Measurements from ENCODE around the gene DUSP7. TPM values are rescaled to one million over a fixed set of nuclear protein-coding genes. Genes with fewer than 3 reads are reported as not detected.

The DUSP7 gene
- total RNA-seq, 1 experiment from 2014 or later, result 16.6 TPM

DNA sequence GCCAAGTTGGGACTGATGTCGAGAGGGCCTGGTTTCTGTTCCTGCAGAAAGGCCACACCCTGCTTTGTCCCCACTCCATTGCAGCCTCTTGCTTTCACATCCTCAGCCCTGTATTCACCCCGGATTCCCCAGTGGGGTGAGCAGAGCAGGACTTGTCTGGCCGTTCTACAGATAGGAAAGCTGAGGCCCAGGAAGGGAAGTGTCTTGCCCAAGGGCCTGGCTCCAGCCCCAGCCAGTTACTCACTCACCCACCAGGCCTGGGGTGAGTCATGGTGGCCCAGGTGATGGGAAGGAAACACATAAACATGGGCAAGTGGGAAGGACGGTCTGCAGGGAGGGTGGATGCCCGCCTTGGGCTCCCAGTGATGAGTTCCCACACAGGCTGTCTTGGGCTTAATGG is 6.1 kb upstream of the DUSP7 start:
- Histone ChIP-seq H3K9me3 (ENCODE audit: control insufficient read depth in 1 of 2, insufficient read depth in 1 of 2, low read depth in 1 of 2, low read length in 2 of 2) (no peaks in the 10 kb centered on the region), H4K20me1 (ENCODE audit: insufficient read depth) (no peaks in the 10 kb centered on the region), H3K36me3 (ENCODE audit: control insufficient read depth in 1 of 2, insufficient read depth in 2 of 2, low read length in 2 of 2) (no peaks in the 10 kb centered on the region), H3K27ac (ENCODE audit: low read depth, low read length) (no peak overlapping the region), H3K9me2 (ENCODE audit: insufficient read depth) (no peaks in the 10 kb centered on the region), H3K4me3 (replicated peaks in 1 of 2; ENCODE audit: low read depth in 1 of 2, low read length in 2 of 2) (no peak overlapping the region), H2AFZ (ENCODE audit: low read depth, low read length, poor library complexity, severe bottlenecking) (no peak overlapping the region), H3K9ac (ENCODE audit: low read length) (peak overlapping the region; percentile 28), H3K27me3 (ENCODE audit: insufficient read depth, low read length) (no peaks in the 10 kb centered on the region), H3K79me2 (ENCODE audit: insufficient read depth, low read length) (no peaks in the 10 kb centered on the region), H3K4me1 (ENCODE audit: control insufficient read depth in 1 of 2, insufficient read depth in 2 of 2, low read length in 2 of 2) (peaks cover 11 to 32% of the 10 kb centered on the region in 2 experiments), H3K4me2 (ENCODE audit: low read length) (peak overlapping the region; percentile 49)
- no TSS peak for BruUV-seq (replicated peaks)
- POLR2A ChIA-PET, result no interaction called here
- RAD21 ChIA-PET (ENCODE audit: low non-redundant PET in 1 of 2, low total read pairs in 2 of 2, uncharacterized antibody in 2 of 2, unreplicated experiment in 2 of 2), result no interaction called here
- CTCF ChIA-PET, result no interaction called here
- intact Hi-C loops (cut with micrococcal nuclease), result no loop called here
- DNase-seq (ENCODE audit: low read depth, low spot score), result peak; percentile 54
- TF ChIP-seq SIN3A (IDR thresholded peaks at IDR 0.05; ENCODE audit: low read depth), result no peak
- no peak for TF ChIP-seq ATF3 (IDR thresholded peaks at IDR 0.05)
- TF ChIP-seq CBX3 (IDR thresholded peaks at IDR 0.05; ENCODE audit: low read depth), result no peak
- no peak for TF ChIP-seq YY1 (IDR thresholded peaks at IDR 0.05; ENCODE audit: extremely low read depth, insufficient replicate concordance, low read depth, low read length)
- no peak for TF ChIP-seq SRF (IDR thresholded peaks at IDR 0.05; ENCODE audit: low read depth)
- TF ChIP-seq JUND (IDR thresholded peaks at IDR 0.05), result no peak
- TF ChIP-seq POLR2A (IDR thresholded peaks at IDR 0.05; ENCODE audit: borderline replicate concordance, extremely low read depth, insufficient read depth, insufficient read length), result no peak
- no peak for TF ChIP-seq ZBTB33 (IDR thresholded peaks at IDR 0.05; ENCODE audit: extremely low read depth, insufficient replicate concordance, low read length)
- TF ChIP-seq MAX (IDR thresholded peaks at IDR 0.05), result no peak
- TF ChIP-seq CEBPB (IDR thresholded peaks at IDR 0.05; ENCODE audit: low read depth), result no peak
- TF ChIP-seq REST (IDR thresholded peaks at IDR 0.05; ENCODE audit: low read depth), result no peak
- TF ChIP-seq EGR1 (IDR thresholded peaks at IDR 0.05; ENCODE audit: low read depth), result no peak
- TF ChIP-seq ZFX (IDR thresholded peaks at IDR 0.05), result no peak
- no peak for TF ChIP-seq CTCF (IDR thresholded peaks at IDR 0.05 in 2 of 3, conservative IDR thresholded peaks at IDR 0.05 in 1 of 3; ENCODE audit: borderline replicate concordance in 1 of 3, insufficient read depth in 1 of 3, low read depth in 2 of 3, low read length in 2 of 3)
- peak; percentile 77 for ATAC-seq

Measured in HCT116 (cell line).